Measurements from ENCODE around the gene CHMP4B.

- no peak for TF ChIP-seq USF2 (IDR thresholded peaks at IDR 0.05)
- no peak for TF ChIP-seq MAX (IDR thresholded peaks at IDR 0.05)
- TF ChIP-seq POLR2A (IDR thresholded peaks at IDR 0.05; ENCODE audit: low read length), result no peak
- TF ChIP-seq CTCF (IDR thresholded peaks at IDR 0.05), result no peak
- no peak for TF ChIP-seq BHLHE40 (IDR thresholded peaks at IDR 0.05; ENCODE audit: low read depth, low read length)
- TF ChIP-seq ELK1 (IDR thresholded peaks at IDR 0.05; ENCODE audit: low read depth, low read length), result no peak
- TF ChIP-seq REST (IDR thresholded peaks at IDR 0.05), result no peak
- no peak for TF ChIP-seq KDM1A (IDR thresholded peaks at IDR 0.05; ENCODE audit: low read depth)
Observed at GRCh38 chr20:33843050-33843449, 31.9 kb downstream of the CHMP4B start.
